Adrenal gland (tissue), 5 donors: ENCODE results near the gene C10orf105.

Experiments
- CTCF ChIP-seq, 6 experiments: fragments of 450-650 bp in 4 of 6; fragments of 200-600 bp in 2 of 6; sonication (generic) in 1 of 6; IDR thresholded peaks; 1 replicate in 5 of 6; 2 replicates in 1 of 6; pipeline versions ENCODE4 v1.5.1 to v1.8.0; 2016 to 2021; ENCODE audit warnings: antibody characterized with exemption in 6 of 6, mild to moderate bottlenecking in 2 of 6, moderate library complexity in 1 of 6
- POLR2A ChIP-seq, 2 donors: fragments of 450-650 bp; IDR thresholded peaks; one replicate each; pipeline ENCODE4 v1.6.1; 2017; ENCODE audit warnings: antibody characterized with exemption in 2 of 2, mild to moderate bottlenecking in 2 of 2, moderate library complexity in 1 of 2
- donor health status: DM: no; HTN: no; CAD: no.

- TF ChIP-seq CTCF (IDR thresholded peaks at IDR 0.05) (no peak), POLR2A (IDR thresholded peaks at IDR 0.05) (no peak)
Observed at GRCh38 chr10:71711052-71711623, 8.4 kb downstream of the C10orf105 start.
